ENCODE measurements around the gene SLC24A1.

SLC24A1 gene

DNA sequence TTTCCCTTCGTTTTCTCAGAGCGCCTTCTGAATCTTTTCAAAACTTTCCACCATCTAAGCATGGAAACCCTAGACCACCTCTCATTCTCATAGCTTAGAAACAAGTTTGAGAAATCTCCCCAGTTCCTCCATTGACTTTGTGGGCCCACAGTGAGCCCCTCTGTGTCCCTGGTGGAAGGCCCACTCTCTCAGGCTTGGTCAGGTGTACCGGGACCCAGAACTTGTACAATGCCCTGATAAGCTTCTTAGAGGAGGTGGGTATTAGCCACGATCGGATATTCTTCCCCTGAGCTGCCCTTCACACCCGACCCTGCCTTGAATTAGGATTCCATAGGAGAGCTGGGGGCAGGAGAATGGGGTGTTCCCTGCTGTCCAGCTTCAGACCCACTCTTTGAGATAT, at the start of gene SLC24A1:
Gene SLC24A1 (plus strand): TSS at position 301 of the 400 bp plus-strand sequence. CDS start 2,143 bp downstream, outside the sequence.
- TF ChIP-seq Cebpa-rat (IDR thresholded peaks at IDR 0.05), result no peak
- H3K4me3 ChIP-seq, result no peak within 1 kb of the TSS
- H3K9me3 ChIP-seq (replicated peaks in 1 of 11), result no peaks in the 10 kb centered on the region
- H3K27me3 ChIP-seq, result no peaks in the 10 kb centered on the region
- no peak within 1 kb of the TSS for H3K4me2 ChIP-seq
- H3K4me1 ChIP-seq, result peaks cover 0 to 14% (median 9%) of the 10 kb centered on the region in 10 experiments; a peak in 12 of 20 replicates
- H3K27ac ChIP-seq, result no peak within 1 kb of the TSS
- H4K20me1 ChIP-seq, result no peaks in the 10 kb centered on the region
- H3K9ac ChIP-seq, result no peak within 1 kb of the TSS
- H3K36me3 ChIP-seq, result peaks cover 0 to 26% (median 0%) of the 10 kb centered on the region in 11 experiments; a peak in 9 of 22 replicates

DNA sequence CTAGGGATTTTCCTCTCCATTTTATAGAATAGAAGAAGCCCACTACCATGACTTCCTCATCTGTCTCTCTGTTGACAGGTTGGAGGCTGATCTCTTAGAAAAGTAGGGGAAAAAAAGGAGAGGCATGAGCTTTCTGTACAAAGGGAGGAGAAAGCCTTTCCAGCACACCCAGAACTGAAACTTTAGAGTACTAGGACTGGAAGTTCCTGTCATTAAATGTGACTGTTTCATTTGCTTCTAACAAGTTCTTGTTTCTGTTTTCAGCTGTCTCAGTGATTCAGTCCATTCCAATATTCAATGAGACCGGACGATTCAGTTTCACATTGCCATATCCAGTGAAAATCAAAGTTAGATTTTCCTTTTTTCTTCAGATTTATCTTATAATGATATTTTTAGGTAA, 49.8 kb upstream of the SLC24A1 start:
- H3K9ac ChIP-seq, result peak overlapping the region in 1 of 11 experiments; percentile 45; a peak in 1 of 22 replicates
- H3K4me3 ChIP-seq, result no peak overlapping the region
- H3K9me3 ChIP-seq (replicated peaks in 1 of 11), result peaks cover 0 to 5% (median 2%) of the 10 kb centered on the region in 11 experiments; a peak in 17 of 22 replicates
- H3K27ac ChIP-seq, result no peak overlapping the region
- peaks cover 12 to 37% (median 24%) of the 10 kb centered on the region in 10 experiments for H3K4me1 ChIP-seq
- no peak for TF ChIP-seq Cebpa-rat (IDR thresholded peaks at IDR 0.05)
- 0 out of 22 replicates have a peak, but pooled peaks cover 0 to 4% (median 0%) of the 10 kb centered on the region in 11 experiments for H4K20me1 ChIP-seq
- peaks cover 67 to 97% (median 85%) of the 10 kb centered on the region in 11 experiments for H3K36me3 ChIP-seq
- H3K4me2 ChIP-seq, result peak overlapping the region in 2 of 11 experiments; percentile 25 to 30; a peak in 3 of 22 replicates
- H3K27me3 ChIP-seq, result no peaks in the 10 kb centered on the region

DNA sequence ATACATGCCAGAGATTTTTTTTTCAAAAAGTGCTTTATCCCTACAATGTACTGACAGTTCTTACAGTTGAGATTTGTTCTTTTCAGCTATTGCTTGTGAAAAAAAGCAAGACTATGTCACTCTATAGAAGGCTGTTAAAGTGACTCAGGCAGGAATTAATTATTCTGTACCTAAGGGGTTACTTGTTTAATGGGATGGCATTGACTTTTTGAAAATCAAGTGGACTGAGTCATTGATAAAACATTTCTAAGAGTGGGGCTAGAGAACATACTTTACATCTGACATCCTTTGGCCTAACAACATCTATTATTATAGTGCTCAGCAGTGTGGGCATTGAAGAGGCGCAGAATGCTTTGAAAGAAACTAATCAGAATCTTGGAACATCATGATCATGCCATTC, 45.1 kb upstream of the SLC24A1 start:
- H3K27ac ChIP-seq, result no peak overlapping the region
- peaks cover 0 to 9% (median 0%) of the 10 kb centered on the region in 11 experiments; a peak in 1 of 22 replicates for H4K20me1 ChIP-seq
- H3K4me1 ChIP-seq, result peaks cover 34 to 61% (median 48%) of the 10 kb centered on the region in 10 experiments
- no peak overlapping the region for H3K4me3 ChIP-seq
- H3K36me3 ChIP-seq, result peaks cover 53 to 97% (median 84%) of the 10 kb centered on the region in 11 experiments
- no peaks in the 10 kb centered on the region for H3K9me3 ChIP-seq (replicated peaks in 1 of 11)
- H3K9ac ChIP-seq, result no peak overlapping the region
- no peaks in the 10 kb centered on the region for H3K27me3 ChIP-seq
- peak overlapping the region in 4 of 11 experiments; percentile 42 to 61 (median 50); a peak in 7 of 22 replicates for H3K4me2 ChIP-seq
- TF ChIP-seq Cebpa-rat (IDR thresholded peaks at IDR 0.05), result no peak

DNA sequence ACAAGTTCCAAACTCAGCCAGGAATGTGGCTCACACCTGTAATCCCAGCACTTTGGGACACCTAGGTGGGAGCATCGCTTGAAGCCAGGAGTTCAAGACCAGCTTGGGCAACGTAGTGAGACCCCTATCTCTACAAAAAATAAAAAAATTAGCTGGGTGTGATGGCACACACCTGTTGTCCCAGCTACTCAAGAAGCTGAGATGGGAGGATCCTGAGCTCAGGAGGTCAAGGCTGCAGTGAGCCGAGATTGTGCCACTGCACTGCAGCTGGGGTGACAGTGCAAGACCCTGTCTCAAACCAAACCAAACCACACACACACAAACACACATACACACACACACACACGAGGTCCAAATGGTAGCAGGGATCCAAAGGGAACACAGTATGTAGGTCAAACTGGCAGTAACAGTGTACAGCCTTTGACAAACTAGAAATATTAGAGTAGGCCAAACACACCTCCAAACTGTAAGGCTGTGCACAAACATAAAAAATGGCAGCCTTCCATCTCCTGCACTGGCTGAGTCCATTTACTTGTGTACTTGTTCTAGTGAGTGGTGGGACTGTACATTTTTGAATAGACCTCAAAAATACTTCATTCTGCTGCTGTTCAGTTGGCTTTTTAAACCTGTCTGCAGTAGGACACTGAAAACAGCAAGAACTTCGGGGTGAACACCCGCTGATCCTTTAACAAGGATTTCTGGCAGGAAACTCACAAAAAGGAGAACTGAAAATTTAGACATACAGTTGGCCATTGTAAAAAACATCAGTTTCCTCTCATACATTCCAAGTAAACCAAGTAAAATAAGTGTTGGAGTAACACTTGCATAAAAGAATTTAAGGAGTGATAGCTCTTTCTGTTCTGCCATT, 44.4 kb upstream of the SLC24A1 start:
- Histone ChIP-seq H3K9ac (no peak overlapping the region), H4K20me1 (peaks cover 0 to 9% (median 0%) of the 10 kb centered on the region in 11 experiments; a peak in 1 of 22 replicates), H3K4me3 (no peak overlapping the region), H3K4me1 (peaks cover 28 to 61% (median 46%) of the 10 kb centered on the region in 10 experiments), H3K36me3 (peaks cover 60 to 97% (median 84%) of the 10 kb centered on the region in 11 experiments), H3K27ac (peak overlapping the region in 8 of 11 experiments; percentile 9 to 41 (median 16); a peak in 11 of 22 replicates), H3K9me3 (replicated peaks in 1 of 11) (no peaks in the 10 kb centered on the region), H3K4me2 (peak overlapping the region; percentile 23 to 66 (median 55)), H3K27me3 (no peaks in the 10 kb centered on the region)
- no peak for TF ChIP-seq Cebpa-rat (IDR thresholded peaks at IDR 0.05)

DNA sequence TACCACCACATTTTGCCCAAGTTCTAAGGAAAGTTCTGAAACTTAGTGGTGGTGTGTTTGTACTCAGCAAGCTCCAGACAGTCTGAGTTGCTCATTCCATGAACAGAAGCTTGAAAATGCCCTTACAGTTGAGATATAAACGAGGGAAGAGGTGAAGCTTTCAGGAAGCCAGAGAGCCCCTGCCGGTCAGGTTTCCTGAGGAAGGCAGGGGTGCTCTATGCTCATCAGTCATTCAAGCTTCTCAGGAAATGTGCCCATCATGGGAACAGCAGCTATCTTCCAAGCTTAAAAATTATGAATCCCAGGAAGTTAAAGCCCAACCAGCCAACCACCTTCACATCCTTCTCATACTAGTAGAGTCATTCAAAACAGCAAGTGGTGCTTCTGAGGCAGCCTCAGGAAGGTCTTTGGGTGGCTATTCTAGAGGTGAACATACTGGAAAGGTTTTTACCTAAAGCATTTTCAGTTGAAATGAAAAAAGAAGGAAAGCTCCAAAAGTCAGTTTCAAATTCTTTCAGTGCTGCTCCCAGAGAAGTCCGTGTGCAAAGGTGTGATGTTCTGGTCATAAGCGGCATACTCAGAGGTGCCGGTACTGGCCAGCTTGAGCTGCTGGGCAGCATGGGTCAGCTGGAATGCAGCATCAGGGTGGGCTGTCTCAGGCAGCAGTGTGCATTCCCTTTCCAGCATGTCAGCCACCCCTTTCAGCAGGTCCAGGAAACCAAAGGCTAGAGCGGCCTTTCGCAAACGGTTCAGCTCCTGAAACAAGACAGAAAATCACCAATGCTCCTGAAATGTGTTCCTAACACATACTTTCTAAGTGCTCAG, 42.6 kb upstream of the SLC24A1 start:
- H4K20me1 ChIP-seq, result peaks cover 0 to 9% (median 0%) of the 10 kb centered on the region in 11 experiments; a peak in 1 of 22 replicates
- H3K9me3 ChIP-seq (replicated peaks in 1 of 11), result no peaks in the 10 kb centered on the region
- no peak overlapping the region for H3K4me3 ChIP-seq
- H3K9ac ChIP-seq, result no peak overlapping the region
- H3K27ac ChIP-seq, result peak overlapping the region in 1 of 11 experiments; percentile 52; a peak in 1 of 22 replicates
- peaks cover 35 to 59% (median 48%) of the 10 kb centered on the region in 10 experiments for H3K4me1 ChIP-seq
- H3K27me3 ChIP-seq, result no peaks in the 10 kb centered on the region
- TF ChIP-seq Cebpa-rat (IDR thresholded peaks at IDR 0.05), result no peak
- H3K4me2 ChIP-seq, result peak overlapping the region in 7 of 11 experiments; percentile 10 to 40 (median 17); a peak in 10 of 22 replicates
- peaks cover 71 to 97% (median 88%) of the 10 kb centered on the region in 11 experiments for H3K36me3 ChIP-seq

DNA sequence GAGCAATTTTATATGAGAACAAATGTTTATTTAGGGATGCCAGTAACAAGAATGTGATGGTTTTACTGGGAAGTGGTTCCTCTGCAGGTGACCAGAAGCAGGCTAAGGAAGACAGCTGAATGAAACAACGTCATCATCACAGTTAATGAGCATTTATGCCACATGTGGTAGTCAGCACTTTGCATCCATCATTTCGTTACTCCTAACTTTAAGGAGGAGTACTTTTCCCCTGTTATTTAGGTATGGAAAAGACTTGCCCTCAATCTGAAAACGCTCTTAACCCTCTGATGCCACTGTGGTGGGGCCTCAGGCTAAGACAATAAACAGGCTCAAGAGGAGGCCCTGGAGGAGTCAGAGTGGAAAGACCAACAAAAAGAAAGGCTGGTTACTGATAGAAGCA, 42.0 kb upstream of the SLC24A1 start:
- Histone ChIP-seq H3K4me3 (no peak overlapping the region), H3K4me1 (peaks cover 41 to 59% (median 49%) of the 10 kb centered on the region in 10 experiments), H3K9ac (no peak overlapping the region), H3K27ac (no peak overlapping the region), H3K36me3 (peaks cover 73 to 97% (median 91%) of the 10 kb centered on the region in 11 experiments), H3K9me3 (replicated peaks in 1 of 11) (no peaks in the 10 kb centered on the region), H3K4me2 (no peak overlapping the region), H3K27me3 (no peaks in the 10 kb centered on the region), H4K20me1 (peaks cover 0 to 9% (median 0%) of the 10 kb centered on the region in 11 experiments; a peak in 1 of 22 replicates)
- TF ChIP-seq Cebpa-rat (IDR thresholded peaks at IDR 0.05), result no peak

DNA sequence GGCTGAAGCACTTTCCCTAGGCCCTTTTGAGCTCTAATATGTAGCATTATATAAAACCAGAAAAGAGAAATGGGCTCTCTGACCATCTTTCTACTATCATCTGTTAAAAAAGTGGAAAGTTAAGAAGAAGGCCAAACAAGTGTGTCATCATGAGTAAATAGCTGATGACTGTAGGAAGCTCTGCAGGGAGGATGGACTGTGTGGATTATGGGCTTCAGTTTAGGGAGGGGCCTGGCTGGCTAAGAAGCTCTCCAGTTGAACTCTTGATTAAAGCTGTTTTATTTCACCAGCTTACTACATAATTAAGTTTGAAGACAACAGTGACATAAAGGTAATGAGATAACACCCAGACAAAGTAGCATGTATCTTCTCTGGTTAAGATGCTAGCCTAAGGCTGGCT, 41.5 kb upstream of the SLC24A1 start:
- no peaks in the 10 kb centered on the region for H3K27me3 ChIP-seq
- H3K4me3 ChIP-seq, result no peak overlapping the region
- H3K9me3 ChIP-seq (replicated peaks in 1 of 11), result no peaks in the 10 kb centered on the region
- H3K4me1 ChIP-seq, result peaks cover 42 to 55% (median 47%) of the 10 kb centered on the region in 10 experiments
- no peak overlapping the region for H3K4me2 ChIP-seq
- H3K27ac ChIP-seq, result no peak overlapping the region
- no peak for TF ChIP-seq Cebpa-rat (IDR thresholded peaks at IDR 0.05)
- H3K9ac ChIP-seq, result no peak overlapping the region
- H3K36me3 ChIP-seq, result peaks cover 78 to 97% (median 92%) of the 10 kb centered on the region in 11 experiments
- H4K20me1 ChIP-seq, result peaks cover 0 to 9% (median 0%) of the 10 kb centered on the region in 11 experiments; a peak in 1 of 22 replicates

DNA sequence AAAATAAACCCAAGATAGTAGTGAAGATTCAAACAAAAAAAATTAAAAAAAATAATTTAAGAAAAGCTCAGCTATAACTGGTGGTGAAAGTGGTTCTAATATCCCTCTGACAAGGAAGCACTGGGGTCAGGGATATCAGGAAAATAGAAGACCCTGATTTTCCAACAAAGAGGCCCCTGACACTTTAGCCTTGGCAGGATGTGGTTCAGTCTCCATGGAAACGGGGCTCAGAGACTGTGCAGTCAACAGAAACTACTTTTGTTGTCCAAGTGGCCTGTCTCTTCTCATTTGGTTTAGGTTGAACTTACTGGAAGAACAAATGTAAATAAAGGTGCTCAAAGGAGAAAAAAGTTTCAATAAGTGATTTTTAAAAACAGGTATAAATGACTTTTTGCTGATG, 38.0 kb upstream of the SLC24A1 start:
- Histone ChIP-seq H4K20me1 (no peaks in the 10 kb centered on the region), H3K4me2 (peak overlapping the region; percentile 57 to 87 (median 66); a peak in 21 of 22 replicates), H3K36me3 (peaks cover 87 to 100% (median 95%) of the 10 kb centered on the region in 11 experiments), H3K27me3 (no peaks in the 10 kb centered on the region), H3K9me3 (replicated peaks in 1 of 11) (no peaks in the 10 kb centered on the region), H3K4me3 (peak overlapping the region in 3 of 10 experiments; percentile 0 to 21 (median 13); a peak in 3 of 20 replicates), H3K9ac (peak overlapping the region in 7 of 11 experiments; percentile 8 to 39 (median 29); a peak in 7 of 22 replicates), H3K4me1 (peaks cover 24 to 33% (median 28%) of the 10 kb centered on the region in 10 experiments), H3K27ac (peak overlapping the region in 10 of 11 experiments; percentile 27 to 73 (median 66); a peak in 18 of 22 replicates)
- TF ChIP-seq Cebpa-rat (IDR thresholded peaks at IDR 0.05), result no peak
